Non-pigmented ciliary epithelial cell (primary cell): ENCODE data around the gene SPINK5.

Experiments
- DNase-seq: peaks from one replicate; pipeline ENCODE4 v3.0.0-alpha.2; 2010; ENCODE audit warnings: low read depth

Gene SPINK5

GRCh38 chr5:148177207-148177606, 113.4 kb downstream of the SPINK5 start:
- DNase-seq: no peak

GRCh38 chr5:148179234-148179824, 115.5 kb downstream of the SPINK5 start:
- DNase-seq: peak; percentile 26

- peak; percentile 81 for DNase-seq
Observed at GRCh38 chr5:148186248-148187003, 122.6 kb downstream of the SPINK5 start.
